Keratinocyte (primary cell): ENCODE measurements around the gene LRR1. TPM values are rescaled to one million over a fixed set of nuclear protein-coding genes. Genes with fewer than 3 reads are reported as not detected.

Experiments used
- DNase-seq: peaks from one replicate; pipeline ENCODE4 v3.0.0-alpha.2; 2011; ENCODE audit warnings: low read depth, missing footprints, low spot score
- FAIRE-seq: peaks from 2 replicates; lab custom pipeline; 2011; peaks lifted over from hg19 to GRCh38; lab: Jason Lieb, UNC
- H2AFZ ChIP-seq: 2 replicates; pipeline ENCODE4 v1.6.0; 2012; ENCODE audit warnings: low read length, control low read depth, inconsistent platforms; ENCODE audit not compliant: control insufficient read depth
- H3K27ac ChIP-seq: 2 replicates; pipeline ENCODE4 v1.5.1; 2011; ENCODE audit warnings: low read length; ENCODE audit not compliant: control insufficient read depth, insufficient read depth
- H3K27me3 ChIP-seq: 3 replicates; pipeline ENCODE4 v1.6.0; 2011; ENCODE audit warnings: low read length; ENCODE audit not compliant: control insufficient read depth, insufficient read depth; ENCODE audit errors: extremely low read depth
- H3K36me3 ChIP-seq, 2 experiments: 2 replicates in 1 of 2; 3 replicates in 1 of 2; pipeline ENCODE4 v1.5.1; 2011; ENCODE audit warnings: low read length in 2 of 2, mild to moderate bottlenecking in 1 of 2; ENCODE audit not compliant: control insufficient read depth in 2 of 2, insufficient read depth in 2 of 2; ENCODE audit errors: extremely low read depth in 1 of 2
- H3K4me1 ChIP-seq: 3 replicates; pipeline ENCODE4 v1.5.1; 2011; ENCODE audit warnings: low read length; ENCODE audit not compliant: control insufficient read depth, insufficient read depth; ENCODE audit errors: extremely low read depth
- H3K4me2 ChIP-seq: 3 replicates; pipeline ENCODE4 v1.6.0; 2011; ENCODE audit warnings: low read depth, low read length; ENCODE audit not compliant: control insufficient read depth, insufficient read depth; ENCODE audit errors: extremely low read depth
- H3K4me3 ChIP-seq, 3 experiments: fragments of 200-600 bp in 1 of 3; sonication (generic) in 1 of 3; 2 replicates in 2 of 3; 3 replicates in 1 of 3; pipeline ENCODE4 v1.5.1; 2011 to 2016; ENCODE audit warnings: low read length in 3 of 3, mild to moderate bottlenecking in 3 of 3, control low read depth in 2 of 3, inconsistent platforms in 1 of 3, low read depth in 1 of 3, mixed read lengths in 1 of 3, mixed run types in 1 of 3, moderate library complexity in 1 of 3; ENCODE audit not compliant: control insufficient read depth in 2 of 3, insufficient read depth in 2 of 3; ENCODE audit errors: extremely low read depth in 1 of 3
- H3K79me2 ChIP-seq: 2 replicates; pipeline ENCODE4 v1.6.0; 2012; ENCODE audit warnings: low read length; ENCODE audit not compliant: control insufficient read depth, insufficient read depth
- H3K9ac ChIP-seq: 3 replicates; pipeline ENCODE4 v1.6.0; 2011; ENCODE audit warnings: low read length; ENCODE audit not compliant: control insufficient read depth, insufficient read depth; ENCODE audit errors: extremely low read depth
- H3K9me1 ChIP-seq: 3 replicates; pipeline ENCODE4 v1.6.0; 2011; ENCODE audit warnings: low read length; ENCODE audit not compliant: control insufficient read depth, insufficient read depth; ENCODE audit errors: extremely low read depth
- H3K9me3 ChIP-seq: 2 replicates; pipeline ENCODE4 v1.5.1; 2012; ENCODE audit warnings: low read depth, low read length; ENCODE audit not compliant: control insufficient read depth
- H4K20me1 ChIP-seq: 3 replicates; pipeline ENCODE4 v1.6.0; 2011; ENCODE audit warnings: low read length; ENCODE audit not compliant: control insufficient read depth, insufficient read depth; ENCODE audit errors: extremely low read depth
- CTCF ChIP-seq, 3 experiments: IDR thresholded peaks in 1 of 3; conservative IDR thresholded peaks in 1 of 3; optimal IDR thresholded peaks in 1 of 3; 2 replicates in 2 of 3; 3 replicates in 1 of 3; pipeline versions ENCODE3 to v1.5.1; 2011; ENCODE audit warnings: low read length in 3 of 3, mild to moderate bottlenecking in 3 of 3, moderate library complexity in 2 of 3, control low read depth in 1 of 3, inconsistent platforms in 1 of 3; ENCODE audit not compliant: insufficient read depth in 2 of 3; ENCODE audit errors: extremely low read depth in 1 of 3
- EZH2 ChIP-seq: IDR thresholded peaks from one replicate; pipeline ENCODE4 v1.6.1; 2012; ENCODE audit warnings: inconsistent platforms, mild to moderate bottlenecking, low read length, moderate library complexity
- dilution Hi-C: fragments of 300-500 bp; cut with MboI; formaldehyde crosslinking; loops from one replicate; pipeline ENCODE4 v1.7.0; 2020; ENCODE audit warnings: low sequenced_read_pairs; ENCODE audit not compliant: extremely low pct_ligation_motif_present
- polyA plus RNA-seq, 5 experiments: library from polyadenylated mRNA; depleted of rRNA in 3 of 5; stranded (reverse) in 3 of 5; stranded (forward) in 1 of 5; unstranded in 1 of 5; fragments of >200 nt; gene quantifications; 1 replicate in 1 of 5; 2 replicates in 3 of 5; 3 replicates in 1 of 5; pipeline versions ENCODE4 v1.2.1 to v1.2.3, GENCODE V29; 2011 to 2012; ENCODE audit warnings: missing spikeins in 2 of 5, low read depth in 1 of 5, low replicate concordance in 1 of 5

The LRR1 gene
- polyA plus RNA-seq, 1 donor (not counting 4 experiments of a cell fraction or from before 2014, with no cell fraction given): 22.7 TPM

- H3K4me3 ChIP-seq: no peak overlapping the region
- peaks cover 3 to 4% of the 10 kb centered on the region in 2 experiments for H3K36me3 ChIP-seq
- H3K9me3 ChIP-seq: no peaks in the 10 kb centered on the region
- no peak overlapping the region for H2AFZ ChIP-seq
- no peak overlapping the region for H3K27ac ChIP-seq
- TF ChIP-seq CTCF (optimal IDR thresholded peaks at IDR 0.05 in 1 of 3, IDR thresholded peaks at IDR 0.05 in 1 of 3, conservative IDR thresholded peaks at IDR 0.05 in 1 of 3; ENCODE audit: extremely low read depth in 1 of 3, insufficient read depth in 2 of 3, low read length in 3 of 3): no peak
- no peak for TF ChIP-seq EZH2
- no peak for FAIRE-seq
- peaks cover 9% of the 10 kb centered on the region for H3K4me1 ChIP-seq
- no peaks in the 10 kb centered on the region for H4K20me1 ChIP-seq
- no peak overlapping the region for H3K4me2 ChIP-seq
- H3K27me3 ChIP-seq: no peaks in the 10 kb centered on the region
- H3K9me1 ChIP-seq: no peaks in the 10 kb centered on the region
- dilution Hi-C loops: no loop called here
- no peak for DNase-seq
- no peak overlapping the region for H3K9ac ChIP-seq
- peaks cover 77% of the 10 kb centered on the region for H3K79me2 ChIP-seq
Observed at GRCh38 chr14:49636866-49637265, 38.1 kb downstream of the LRR1 start.

GRCh38 chr14:49637534-49638078 is 38.9 kb downstream of the LRR1 start:
- Histone ChIP-seq H3K9me3 (no peaks in the 10 kb centered on the region), H3K9me1 (no peaks in the 10 kb centered on the region), H3K9ac (no peak overlapping the region), H3K27me3 (no peaks in the 10 kb centered on the region), H3K79me2 (peaks cover 73% of the 10 kb centered on the region), H3K4me2 (no peak overlapping the region), H3K4me1 (peaks cover 5% of the 10 kb centered on the region), H4K20me1 (no peaks in the 10 kb centered on the region), H3K4me3 (no peak overlapping the region), H3K36me3 (peaks cover 3 to 4% of the 10 kb centered on the region in 2 experiments), H3K27ac (no peak overlapping the region), H2AFZ (no peak overlapping the region)
- FAIRE-seq (no peak), DNase-seq (no peak)
- dilution Hi-C loops: no loop called here
- TF ChIP-seq EZH2 (no peak), CTCF (optimal IDR thresholded peaks at IDR 0.05 in 1 of 3, IDR thresholded peaks at IDR 0.05 in 1 of 3, conservative IDR thresholded peaks at IDR 0.05 in 1 of 3; ENCODE audit: extremely low read depth in 1 of 3, insufficient read depth in 2 of 3, low read length in 3 of 3) (no peak)
